ENCODE measurements around the gene ATPAF2. TPM values are rescaled to one million over a fixed set of nuclear protein-coding genes. Genes with fewer than 3 reads are reported as not detected.
A peak's percentile ranks its signal among the peaks of the same experiment; 100 is the strongest.
"Not testable (repeated sequence)": the region's sequence is repeated elsewhere in the genome, so short reads cannot be mapped to it uniquely, and the experiment has no call there.

Gene ATPAF2
- total RNA-seq, 2 experiments from 2014 or later = 32.1 to 33.4 TPM

GRCh38 chr17:17998934-17999333 is 40.0 kb downstream of the ATPAF2 start:
- CTCF ChIA-PET = no interaction called here
- H3K36me3 Mint-ChIP-seq = no peaks in the 10 kb centered on the region
- H3K27ac Mint-ChIP-seq = no peak overlapping the region
- H3K4me1 Mint-ChIP-seq = no peaks in the 10 kb centered on the region
- ATAC-seq (no peak), DNase-seq (no peak)
- no peaks in the 10 kb centered on the region for H3K27me3 Mint-ChIP-seq
- H3K4me3 Mint-ChIP-seq = no peak overlapping the region
- no peaks in the 10 kb centered on the region for H3K9me3 Mint-ChIP-seq (ENCODE audit: low read depth)

GRCh38 chr17:17995887-17996286 is 43.1 kb downstream of the ATPAF2 start:
- ATAC-seq; H3K4me1 Mint-ChIP-seq; H3K9me3 Mint-ChIP-seq (ENCODE audit: low read depth); H3K4me3 Mint-ChIP-seq; DNase-seq; H3K27ac Mint-ChIP-seq; H3K27me3 Mint-ChIP-seq; H3K36me3 Mint-ChIP-seq: not testable (repeated sequence)
- CTCF ChIA-PET = interaction anchor here (2.3 kb wide), 1 partner anchor 38 kb away, joined by 16 read pairs; no protein-coding TSS in a partner anchor

GRCh38 chr17:17994271-17995069 is 44.5 kb downstream of the ATPAF2 start:
- CTCF ChIA-PET = interaction anchor here (0.6 to 2.3 kb wide), 2 partner anchors 9 to 39 kb away, joined by 3 to 16 read pairs; no protein-coding TSS in a partner anchor
- H3K36me3 Mint-ChIP-seq = no peaks in the 10 kb centered on the region
- H3K4me1 Mint-ChIP-seq = no peaks in the 10 kb centered on the region
- peak; percentile 64 for ATAC-seq
- H3K9me3 Mint-ChIP-seq (ENCODE audit: low read depth) = no peaks in the 10 kb centered on the region
- no peaks in the 10 kb centered on the region for H3K27me3 Mint-ChIP-seq
- no peak for DNase-seq
- H3K4me3 Mint-ChIP-seq = no peak overlapping the region
- no peak overlapping the region for H3K27ac Mint-ChIP-seq

- CTCF ChIA-PET = interaction anchor here (0.6 to 2.3 kb wide), 2 partner anchors 8 to 40 kb away, joined by 3 to 16 read pairs; no protein-coding TSS in a partner anchor
- Mint-ChIP-seq H3K4me1 (no peaks in the 10 kb centered on the region), H3K36me3 (no peaks in the 10 kb centered on the region), H3K9me3 (ENCODE audit: low read depth) (no peaks in the 10 kb centered on the region), H3K27ac (no peak overlapping the region), H3K4me3 (no peak overlapping the region), H3K27me3 (no peaks in the 10 kb centered on the region)
- no peak for ATAC-seq
- DNase-seq = no peak
Observed at GRCh38 chr17:17993852-17994251, 45.1 kb downstream of the ATPAF2 start.

- Mint-ChIP-seq H3K9me3 (ENCODE audit: low read depth) (no peaks in the 10 kb centered on the region), H3K27ac (no peak overlapping the region), H3K4me1 (no peaks in the 10 kb centered on the region), H3K27me3 (no peaks in the 10 kb centered on the region), H3K4me3 (no peak overlapping the region), H3K36me3 (no peaks in the 10 kb centered on the region)
- CTCF ChIA-PET = interaction anchor here (0.6 to 1.1 kb wide), 2 partner anchors 35 to 354 kb away, joined by 3 to 4 read pairs; no protein-coding TSS in a partner anchor
- DNase-seq = no peak
- ATAC-seq = no peak
Observed at GRCh38 chr17:17993366-17993765, 45.6 kb downstream of the ATPAF2 start.

GRCh38 chr17:17990282-17990681 is 48.7 kb downstream of the ATPAF2 start:
- CTCF ChIA-PET = no interaction called here
- ATAC-seq (no peak), DNase-seq (no peak)
- Mint-ChIP-seq H3K4me3 (no peak overlapping the region), H3K9me3 (ENCODE audit: low read depth) (no peaks in the 10 kb centered on the region), H3K4me1 (no peaks in the 10 kb centered on the region), H3K27ac (no peak overlapping the region), H3K36me3 (no peaks in the 10 kb centered on the region), H3K27me3 (no peaks in the 10 kb centered on the region)

- DNase-seq = no peak
- Mint-ChIP-seq H3K4me1 (no peaks in the 10 kb centered on the region), H3K27ac (no peak overlapping the region), H3K9me3 (ENCODE audit: low read depth) (no peaks in the 10 kb centered on the region), H3K36me3 (no peaks in the 10 kb centered on the region), H3K27me3 (no peaks in the 10 kb centered on the region), H3K4me3 (no peak overlapping the region)
- ATAC-seq = no peak
- CTCF ChIA-PET = no interaction called here
Observed at GRCh38 chr17:17989618-17990017, 49.4 kb downstream of the ATPAF2 start.

- Mint-ChIP-seq H3K27me3 (no peaks in the 10 kb centered on the region), H3K27ac (no peak overlapping the region), H3K9me3 (ENCODE audit: low read depth) (no peaks in the 10 kb centered on the region), H3K4me3 (no peak overlapping the region), H3K36me3 (no peaks in the 10 kb centered on the region), H3K4me1 (no peaks in the 10 kb centered on the region)
- DNase-seq (no peak), ATAC-seq (no peak)
- CTCF ChIA-PET = no interaction called here
Observed at GRCh38 chr17:17989081-17989480, 49.9 kb downstream of the ATPAF2 start.

GRCh38 chr17:17988427-17988945 is 50.5 kb downstream of the ATPAF2 start:
- no peak for ATAC-seq
- H3K27ac Mint-ChIP-seq = no peak overlapping the region

GRCh38 chr17:17987901-17988300 is 51.1 kb downstream of the ATPAF2 start:
- DNase-seq = no peak
- no peaks in the 10 kb centered on the region for H3K36me3 Mint-ChIP-seq

More at GRCh38 chr17:17988427-17988945, 50.5 kb downstream of the ATPAF2 start:
- Mint-ChIP-seq H3K4me1 (no peaks in the 10 kb centered on the region), H3K4me3 (no peak overlapping the region), H3K9me3 (ENCODE audit: low read depth) (no peaks in the 10 kb centered on the region), H3K27me3 (no peaks in the 10 kb centered on the region), H3K36me3 (no peaks in the 10 kb centered on the region)
- DNase-seq = no peak
- CTCF ChIA-PET = interaction anchor here (2.0 kb wide), 1 partner anchor 16 kb away, joined by 4 read pairs; the partner anchor contains the start of genes DRC3 and TOM1L2

GRCh38 chr17:17987187-17987896 is 51.6 kb downstream of the ATPAF2 start:
- Mint-ChIP-seq H3K4me1 (no peaks in the 10 kb centered on the region), H3K4me3 (no peak overlapping the region), H3K27me3 (no peaks in the 10 kb centered on the region), H3K27ac (no peak overlapping the region), H3K36me3 (no peaks in the 10 kb centered on the region), H3K9me3 (ENCODE audit: low read depth) (no peaks in the 10 kb centered on the region)
- DNase-seq (no peak), ATAC-seq (no peak)
- CTCF ChIA-PET = interaction anchor here (0.7 to 2.0 kb wide), 2 partner anchors 15 to 20 kb away, joined by 4 read pairs; partner anchors contain the start of genes DRC3 and TOM1L2

More at GRCh38 chr17:17987901-17988300, 51.1 kb downstream of the ATPAF2 start:
- no peak overlapping the region for H3K27ac Mint-ChIP-seq
- H3K27me3 Mint-ChIP-seq = no peaks in the 10 kb centered on the region
- CTCF ChIA-PET = interaction anchor here (2.0 kb wide), 1 partner anchor 16 kb away, joined by 4 read pairs; the partner anchor contains the start of genes DRC3 and TOM1L2
- no peaks in the 10 kb centered on the region for H3K9me3 Mint-ChIP-seq (ENCODE audit: low read depth)
- H3K4me3 Mint-ChIP-seq = no peak overlapping the region
- H3K4me1 Mint-ChIP-seq = no peaks in the 10 kb centered on the region
- ATAC-seq = no peak

- no peak overlapping the region for H3K27ac Mint-ChIP-seq
- DNase-seq = no peak
- no peak overlapping the region for H3K4me3 Mint-ChIP-seq
- no peaks in the 10 kb centered on the region for H3K9me3 Mint-ChIP-seq (ENCODE audit: low read depth)
- H3K4me1 Mint-ChIP-seq = no peaks in the 10 kb centered on the region
- H3K36me3 Mint-ChIP-seq = no peaks in the 10 kb centered on the region
- CTCF ChIA-PET = interaction anchor here (0.8 to 3.5 kb wide), 12 partner anchors 8 to 305 kb away, joined by 3 to 21 read pairs (median 5); partner anchors contain the start of genes DRC3, RAI1 and TOM1L2
- no peaks in the 10 kb centered on the region for H3K27me3 Mint-ChIP-seq
- ATAC-seq = peak; percentile 50
Observed at GRCh38 chr17:17985555-17985954, 53.4 kb downstream of the ATPAF2 start.

- CTCF ChIA-PET = interaction anchor here (1.0 to 3.5 kb wide), 11 partner anchors 9 to 304 kb away, joined by 3 to 21 read pairs (median 5); partner anchors contain the start of genes DRC3, RAI1 and TOM1L2
- Mint-ChIP-seq H3K4me1 (no peaks in the 10 kb centered on the region), H3K4me3 (no peak overlapping the region), H3K9me3 (ENCODE audit: low read depth) (no peaks in the 10 kb centered on the region), H3K36me3 (no peaks in the 10 kb centered on the region), H3K27me3 (no peaks in the 10 kb centered on the region), H3K27ac (no peak overlapping the region)
- ATAC-seq (no peak), DNase-seq (no peak)
Observed at GRCh38 chr17:17985153-17985552, 53.8 kb downstream of the ATPAF2 start.

Measured in activated CD8-positive, alpha-beta memory T cell treated with anti-CD3 and anti-CD28 coated beads, Interleukin-2, amount 10 ng/mL, durations not matched to agents 7 days and 5 days (primary cell).